H1 (cell line): ENCODE data around the gene P2RY11. TPM values are rescaled to one million over a fixed set of nuclear protein-coding genes. Genes with fewer than 3 reads are reported as not detected.

ENCODE experiments used
- polyA plus RNA-seq, 7 experiments: library from polyadenylated mRNA; depleted of rRNA in 3 of 7; stranded (reverse) in 5 of 7; unstranded in 2 of 7; fragments of >200 nt in 5 of 7; fragments of 200-250 nt in 2 of 7; gene quantifications; 1 replicate in 5 of 7; 2 replicates in 1 of 7; 4 replicates in 1 of 7; pipeline versions ENCODE4 v1.2.1 to v1.2.3, GENCODE V29; 2011 to 2013; ENCODE audit warnings: missing spikeins in 2 of 7, mixed read lengths in 2 of 7
- total RNA-seq: library from RNA; stranded (reverse); fragmentation: NEBNext Ultra II Directional; extraction: Animal tissue kit (Norgen Biotek cat#: 25700); gene quantifications from 2 replicates; pipeline ENCODE4 v1.2.1, GENCODE V29; 2021
- TF ChIP-seq, protein P1 (sequence below): IDR thresholded peaks from 2 replicates; pipeline ENCODE4 v1.6.1; 2012; ENCODE audit warnings: low read length, inconsistent platforms

The P2RY11 gene
- total and polyA plus RNA-seq, 2 of the 8 experiments (the other 6 are each of a cell fraction or from before 2014, with no cell fraction given): 9.2 to 18.0 TPM

DNA sequence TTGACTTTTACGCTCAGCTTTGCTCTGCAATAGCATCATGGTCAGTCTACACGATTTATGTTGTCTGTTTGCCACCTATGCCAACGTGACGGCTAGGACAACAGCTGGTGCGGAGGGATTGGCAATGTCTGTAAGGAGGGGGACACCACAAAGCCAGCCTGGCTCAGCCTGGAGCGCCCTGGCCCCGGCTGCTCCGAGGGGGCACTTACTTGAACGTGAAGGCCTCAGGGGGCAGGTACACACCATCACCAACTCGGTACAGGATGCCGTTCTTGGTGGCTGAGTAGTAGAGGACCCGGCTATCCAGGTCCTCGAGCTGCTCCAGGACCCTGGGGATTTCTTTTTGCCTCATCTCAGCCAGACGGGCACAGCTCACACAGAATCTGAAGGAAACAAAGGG, 34.6 kb downstream of the P2RY11 start (continued):
- TF ChIP-seq, protein P1, sequence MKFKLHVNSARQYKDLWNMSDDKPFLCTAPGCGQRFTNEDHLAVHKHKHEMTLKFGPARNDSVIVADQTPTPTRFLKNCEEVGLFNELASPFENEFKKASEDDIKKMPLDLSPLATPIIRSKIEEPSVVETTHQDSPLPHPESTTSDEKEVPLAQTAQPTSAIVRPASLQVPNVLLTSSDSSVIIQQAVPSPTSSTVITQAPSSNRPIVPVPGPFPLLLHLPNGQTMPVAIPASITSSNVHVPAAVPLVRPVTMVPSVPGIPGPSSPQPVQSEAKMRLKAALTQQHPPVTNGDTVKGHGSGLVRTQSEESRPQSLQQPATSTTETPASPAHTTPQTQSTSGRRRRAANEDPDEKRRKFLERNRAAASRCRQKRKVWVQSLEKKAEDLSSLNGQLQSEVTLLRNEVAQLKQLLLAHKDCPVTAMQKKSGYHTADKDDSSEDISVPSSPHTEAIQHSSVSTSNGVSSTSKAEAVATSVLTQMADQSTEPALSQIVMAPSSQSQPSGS: no peak
